ENCODE data around the gene C4BPB.

- TF ChIP-seq CTCF (IDR thresholded peaks at IDR 0.05) (no peak), POLR2AphosphoS5 (IDR thresholded peaks at IDR 0.05; ENCODE audit: insufficient read depth in 1 of 2, low read depth in 1 of 2) (no peak), POLR2A (IDR thresholded peaks at IDR 0.05) (no peak)
Measured at GRCh38 chr1:207067665-207068064, 21.0 kb upstream of the C4BPB start.
